Astrocyte (in vitro differentiated cells and primary cell): ENCODE data around the gene LRRC42.

Source experiments
- EZH2 ChIP-seq: IDR thresholded peaks from 2 replicates; pipeline ENCODE4 v1.6.1; 2012; ENCODE audit warnings: mild to moderate bottlenecking, low read length, inconsistent platforms; ENCODE audit not compliant: insufficient read depth
- TF ChIP-seq, protein P1 (sequence below): IDR thresholded peaks from 2 replicates; pipeline ENCODE4 v1.5.1; 2011; ENCODE audit warnings: low read depth, mild to moderate bottlenecking, inconsistent platforms, low read length, moderate library complexity; ENCODE audit not compliant: insufficient read depth

- TF ChIP-seq, protein P1, sequence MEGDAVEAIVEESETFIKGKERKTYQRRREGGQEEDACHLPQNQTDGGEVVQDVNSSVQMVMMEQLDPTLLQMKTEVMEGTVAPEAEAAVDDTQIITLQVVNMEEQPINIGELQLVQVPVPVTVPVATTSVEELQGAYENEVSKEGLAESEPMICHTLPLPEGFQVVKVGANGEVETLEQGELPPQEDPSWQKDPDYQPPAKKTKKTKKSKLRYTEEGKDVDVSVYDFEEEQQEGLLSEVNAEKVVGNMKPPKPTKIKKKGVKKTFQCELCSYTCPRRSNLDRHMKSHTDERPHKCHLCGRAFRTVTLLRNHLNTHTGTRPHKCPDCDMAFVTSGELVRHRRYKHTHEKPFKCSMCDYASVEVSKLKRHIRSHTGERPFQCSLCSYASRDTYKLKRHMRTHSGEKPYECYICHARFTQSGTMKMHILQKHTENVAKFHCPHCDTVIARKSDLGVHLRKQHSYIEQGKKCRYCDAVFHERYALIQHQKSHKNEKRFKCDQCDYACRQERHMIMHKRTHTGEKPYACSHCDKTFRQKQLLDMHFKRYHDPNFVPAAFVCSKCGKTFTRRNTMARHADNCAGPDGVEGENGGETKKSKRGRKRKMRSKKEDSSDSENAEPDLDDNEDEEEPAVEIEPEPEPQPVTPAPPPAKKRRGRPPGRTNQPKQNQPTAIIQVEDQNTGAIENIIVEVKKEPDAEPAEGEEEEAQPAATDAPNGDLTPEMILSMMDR: no peak
- no peak for TF ChIP-seq EZH2
Measured at GRCh38 chr1:53896635-53897229, 49.4 kb upstream of the LRRC42 start.
